ENCODE measurements around the gene PLAGL2. TPM values are rescaled to one million over a fixed set of nuclear protein-coding genes. Genes with fewer than 3 reads are reported as not detected.
"Not testable (repeated sequence)": the region's sequence is repeated elsewhere in the genome, so short reads cannot be mapped to it uniquely, and the experiment has no call there.

PLAGL2 gene
- total RNA-seq (1 to 10 TPM; 6.3 to 7.8 (median 6.8) TPM), polyA plus RNA-seq (4.1 TPM)
- long read RNA-seq, donor 1, partial matches to known transcripts, result 0 of 3 reads
- long read RNA-seq, donor 1, other reads (novel, unspliced or antisense), result 3 of 3 reads
- long read RNA-seq, donor 2, result 0 reads
- long read RNA-seq, donor 3, partial matches to known transcripts, result 1 of 3 reads
- long read RNA-seq, donor 3, other reads (novel, unspliced or antisense), result 2 of 3 reads
- long read RNA-seq, donor 4, partial matches to known transcripts, result 0 of 6 reads
- long read RNA-seq, donor 4, other reads (novel, unspliced or antisense), result 6 of 6 reads

- DNase-seq (peak; percentile 89 to 96 (median 96)), ATAC-seq (peak; percentile 96 to 98)
- no peaks in the 10 kb centered on the region for H3K9me3 ChIP-seq (ENCODE audit: control insufficient read depth, low read length)
- 1% methylated on average over 74 of the region's 74 CpGs for WGBS
- peaks cover 19% of the 10 kb centered on the region for H3K4me1 ChIP-seq (ENCODE audit: control insufficient read depth, insufficient read depth, low read length)
- H3K27ac ChIP-seq (ENCODE audit: low read length), result peak within 1 kb of the TSS; percentile 82
- no peaks in the 10 kb centered on the region for H3K27me3 ChIP-seq (ENCODE audit: control insufficient read depth, insufficient read depth)
- intact Hi-C loops (cut with DNase I), result no loop called here
- H3K4me3 ChIP-seq (ENCODE audit: low read length), result peak within 1 kb of the TSS; percentile 78
Measured at GRCh38 chr20:32207626-32208498, at the start of gene PLAGL2, which contains the start of gene POFUT1. Gene PLAGL2, minus strand, starts transcription at chr20:32207743. Its CDS starts 5,565 bp downstream, at chr20:32202178. Gene POFUT1, plus strand, starts transcription at chr20:32207880. Its CDS starts 62 bp downstream, at chr20:32207942.

- no peaks in the 10 kb centered on the region for H3K4me1 ChIP-seq (ENCODE audit: control insufficient read depth, insufficient read depth, low read length)
- H3K27me3 ChIP-seq (ENCODE audit: control insufficient read depth, insufficient read depth), result no peaks in the 10 kb centered on the region
- no peak for ATAC-seq
- WGBS, result 88% methylated on average over 6 of the region's 6 CpGs
- no peak overlapping the region for H3K4me3 ChIP-seq (ENCODE audit: low read length)
- peaks cover 2% of the 10 kb centered on the region for H3K9me3 ChIP-seq (ENCODE audit: control insufficient read depth, low read length)
- DNase-seq, result no peak
- no peak overlapping the region for H3K27ac ChIP-seq (ENCODE audit: low read length)
- intact Hi-C loops (cut with DNase I), result no loop called here
Measured at GRCh38 chr20:32252189-32252588, 44.6 kb upstream of the PLAGL2 start.

GRCh38 chr20:32251470-32251869 lies 43.9 kb upstream of the PLAGL2 start:
- no peak overlapping the region for H3K27ac ChIP-seq (ENCODE audit: low read length)
- ATAC-seq, result no peak
- H3K4me3 ChIP-seq (ENCODE audit: low read length), result no peak overlapping the region
- no peaks in the 10 kb centered on the region for H3K4me1 ChIP-seq (ENCODE audit: control insufficient read depth, insufficient read depth, low read length)
- peaks cover 2% of the 10 kb centered on the region for H3K9me3 ChIP-seq (ENCODE audit: control insufficient read depth, low read length)
- intact Hi-C loops (cut with DNase I), result no loop called here
- 59% methylated on average over 3 of the region's 3 CpGs for WGBS
- no peaks in the 10 kb centered on the region for H3K27me3 ChIP-seq (ENCODE audit: control insufficient read depth, insufficient read depth)
- no peak for DNase-seq

GRCh38 chr20:32249030-32249738 lies 41.6 kb upstream of the PLAGL2 start:
- DNase-seq (no peak), ATAC-seq (no peak)
- Histone ChIP-seq H3K4me3 (ENCODE audit: low read length) (no peak overlapping the region), H3K9me3 (ENCODE audit: control insufficient read depth, low read length) (peaks cover 2% of the 10 kb centered on the region), H3K27me3 (ENCODE audit: control insufficient read depth, insufficient read depth) (no peaks in the 10 kb centered on the region), H3K27ac (ENCODE audit: low read length) (no peak overlapping the region), H3K4me1 (ENCODE audit: control insufficient read depth, insufficient read depth, low read length) (no peaks in the 10 kb centered on the region)
- intact Hi-C loops (cut with DNase I), result no loop called here
- 85% methylated on average over 9 of the region's 9 CpGs for WGBS

- H3K27ac ChIP-seq (ENCODE audit: low read length), result no peak overlapping the region
- intact Hi-C loops (cut with DNase I), result no loop called here
- WGBS, result 79% methylated on average over 5 of the region's 5 CpGs
- H3K27me3 ChIP-seq (ENCODE audit: control insufficient read depth, insufficient read depth), result no peaks in the 10 kb centered on the region
- ATAC-seq, result no peak
- DNase-seq, result no peak
- H3K4me1 ChIP-seq (ENCODE audit: control insufficient read depth, insufficient read depth, low read length), result no peaks in the 10 kb centered on the region
- H3K4me3 ChIP-seq (ENCODE audit: low read length), result no peak overlapping the region
- H3K9me3 ChIP-seq (ENCODE audit: control insufficient read depth, low read length), result no peaks in the 10 kb centered on the region
Measured at GRCh38 chr20:32248043-32248442, 40.5 kb upstream of the PLAGL2 start.

GRCh38 chr20:32246208-32246607 lies 38.7 kb upstream of the PLAGL2 start:
- H3K4me1 ChIP-seq (ENCODE audit: control insufficient read depth, insufficient read depth, low read length); intact Hi-C loops (cut with DNase I); H3K9me3 ChIP-seq (ENCODE audit: control insufficient read depth, low read length); H3K27ac ChIP-seq (ENCODE audit: low read length); ATAC-seq; H3K4me3 ChIP-seq (ENCODE audit: low read length); H3K27me3 ChIP-seq (ENCODE audit: control insufficient read depth, insufficient read depth); DNase-seq: not testable (repeated sequence)
- WGBS, result 90% methylated on average over 5 of the region's 5 CpGs

- no peak overlapping the region for H3K27ac ChIP-seq (ENCODE audit: low read length)
- ATAC-seq (no peak), DNase-seq (no peak)
- intact Hi-C loops (cut with DNase I), result no loop called here
- H3K27me3 ChIP-seq (ENCODE audit: control insufficient read depth, insufficient read depth), result no peaks in the 10 kb centered on the region
- WGBS, result 91% methylated on average over 4 of the region's 4 CpGs
- H3K4me3 ChIP-seq (ENCODE audit: low read length), result no peak overlapping the region
- H3K9me3 ChIP-seq (ENCODE audit: control insufficient read depth, low read length), result no peaks in the 10 kb centered on the region
- no peaks in the 10 kb centered on the region for H3K4me1 ChIP-seq (ENCODE audit: control insufficient read depth, insufficient read depth, low read length)
Measured at GRCh38 chr20:32244959-32245358, 37.4 kb upstream of the PLAGL2 start.

GRCh38 chr20:32244150-32244823 lies 36.7 kb upstream of the PLAGL2 start:
- ATAC-seq (no peak), DNase-seq (no peak)
- no peaks in the 10 kb centered on the region for H3K4me1 ChIP-seq (ENCODE audit: control insufficient read depth, insufficient read depth, low read length)
- H3K4me3 ChIP-seq (ENCODE audit: low read length), result no peak overlapping the region
- intact Hi-C loops (cut with DNase I), result no loop called here
- H3K27ac ChIP-seq (ENCODE audit: low read length), result no peak overlapping the region
- no peaks in the 10 kb centered on the region for H3K9me3 ChIP-seq (ENCODE audit: control insufficient read depth, low read length)
- no peaks in the 10 kb centered on the region for H3K27me3 ChIP-seq (ENCODE audit: control insufficient read depth, insufficient read depth)
- 91% methylated on average over 6 of the region's 6 CpGs for WGBS

GRCh38 chr20:32241807-32242206 lies 34.3 kb upstream of the PLAGL2 start:
- no peak for ATAC-seq
- Histone ChIP-seq H3K4me1 (ENCODE audit: control insufficient read depth, insufficient read depth, low read length) (no peaks in the 10 kb centered on the region), H3K9me3 (ENCODE audit: control insufficient read depth, low read length) (no peaks in the 10 kb centered on the region), H3K4me3 (ENCODE audit: low read length) (no peak overlapping the region), H3K27ac (ENCODE audit: low read length) (no peak overlapping the region), H3K27me3 (ENCODE audit: control insufficient read depth, insufficient read depth) (no peaks in the 10 kb centered on the region)
- WGBS, result 79% methylated on average over 4 of the region's 4 CpGs
- intact Hi-C loops (cut with DNase I), result no loop called here
- DNase-seq, result no peak

GRCh38 chr20:32240205-32240604 lies 32.7 kb upstream of the PLAGL2 start:
- intact Hi-C loops (cut with DNase I), result no loop called here
- Histone ChIP-seq H3K27me3 (ENCODE audit: control insufficient read depth, insufficient read depth) (no peaks in the 10 kb centered on the region), H3K4me3 (ENCODE audit: low read length) (no peak overlapping the region), H3K4me1 (ENCODE audit: control insufficient read depth, insufficient read depth, low read length) (no peaks in the 10 kb centered on the region), H3K27ac (ENCODE audit: low read length) (no peak overlapping the region), H3K9me3 (ENCODE audit: control insufficient read depth, low read length) (no peaks in the 10 kb centered on the region)
- 4% methylated on average over 1 of the region's 1 CpG for WGBS
- DNase-seq (no peak), ATAC-seq (no peak)
